CD14-positive monocyte (primary cell): Measurements from ENCODE around the gene PLVAP. TPM values are rescaled to one million over a fixed set of nuclear protein-coding genes. Genes with fewer than 3 reads are reported as not detected.

Source experiments
- DNase-seq, 3 donors: peaks; one replicate each; pipeline ENCODE4 v3.0.0-alpha.2; 2011 to 2022
- H2AFZ ChIP-seq: 2 replicates; pipeline ENCODE4 v1.6.0; 2012; ENCODE audit warnings: mild to moderate bottlenecking, low read depth, low read length, inconsistent platforms; ENCODE audit not compliant: insufficient read depth, poor library complexity, severe bottlenecking
- H3K27ac ChIP-seq, 2 donors: 1 replicate in 1 of 2; 2 replicates in 1 of 2; pipeline ENCODE4 v1.5.1; 2012 to 2013; ENCODE audit warnings: low read length in 2 of 2, control low read depth in 1 of 2, inconsistent platforms in 1 of 2, low read depth in 1 of 2, mild to moderate bottlenecking in 1 of 2
- H3K27me3 ChIP-seq, 2 donors: one replicate each; pipeline versions ENCODE4 v1.6.0 to v1.6.1; 2011 to 2013; ENCODE audit warnings: low read length in 2 of 2; ENCODE audit not compliant: control insufficient read depth in 2 of 2, insufficient read depth in 2 of 2
- H3K36me3 ChIP-seq, 2 donors: replicated peaks in 1 of 2; 1 replicate in 1 of 2; 2 replicates in 1 of 2; pipeline versions ENCODE4 v1.5.1 to v1.6.1; 2012 to 2013; ENCODE audit warnings: low read length in 2 of 2, control low read depth in 1 of 2, inconsistent platforms in 1 of 2, mild to moderate bottlenecking in 1 of 2; ENCODE audit not compliant: insufficient read depth in 2 of 2, control insufficient read depth in 1 of 2
- H3K4me1 ChIP-seq, 2 donors: 1 replicate in 1 of 2; 2 replicates in 1 of 2; pipeline versions ENCODE4 v1.5.1 to v1.6.1; 2012 to 2013; ENCODE audit warnings: low read length in 2 of 2, control low read depth in 1 of 2, inconsistent platforms in 1 of 2, mild to moderate bottlenecking in 1 of 2, moderate library complexity in 1 of 2; ENCODE audit not compliant: insufficient read depth in 2 of 2, control insufficient read depth in 1 of 2
- H3K4me2 ChIP-seq: replicated peaks from 2 replicates; pipeline ENCODE3; 2012; ENCODE audit warnings: low read length, moderate library complexity, mild to moderate bottlenecking; ENCODE audit not compliant: poor library complexity, severe bottlenecking; ENCODE audit errors: extremely low read depth
- H3K4me3 ChIP-seq, 3 experiments: fragments of 200-600 bp in 1 of 3; sonication (generic) in 1 of 3; replicated peaks in 1 of 3; 1 replicate in 2 of 3; 2 replicates in 1 of 3; pipeline ENCODE4 v1.5.1; 2011 to 2013; ENCODE audit warnings: low read length in 3 of 3, mild to moderate bottlenecking in 3 of 3, control low read depth in 2 of 3, low read depth in 2 of 3, inconsistent platforms in 1 of 3, moderate library complexity in 1 of 3
- H3K79me2 ChIP-seq: 2 replicates; pipeline ENCODE4 v1.6.0; 2012; ENCODE audit warnings: mild to moderate bottlenecking, control low read depth, inconsistent platforms, low read length, moderate library complexity; ENCODE audit not compliant: insufficient read depth
- H3K9ac ChIP-seq: 2 replicates; pipeline ENCODE4 v1.6.0; 2017; ENCODE audit warnings: low read length, mild to moderate bottlenecking; ENCODE audit not compliant: insufficient read depth, poor library complexity, severe bottlenecking
- H3K9me3 ChIP-seq, 2 donors: replicated peaks in 1 of 2; 1 replicate in 1 of 2; 2 replicates in 1 of 2; pipeline versions ENCODE4 v1.5.1 to v1.6.1; 2012 to 2013; ENCODE audit warnings: low read length in 2 of 2, control low read depth in 1 of 2; ENCODE audit not compliant: control insufficient read depth in 1 of 2, insufficient read depth in 1 of 2
- H4K20me1 ChIP-seq: 2 replicates; pipeline ENCODE4 v1.6.0; 2012; ENCODE audit warnings: mild to moderate bottlenecking, low read length, control low read depth, moderate library complexity; ENCODE audit not compliant: insufficient read depth
- H3K27ac Mint-ChIP-seq, 7 donors: one replicate each; pipeline ENCODE4 v1.8.0; 2020; ENCODE audit warnings: mild to moderate bottlenecking in 7 of 7, mixed read lengths in 7 of 7, moderate library complexity in 6 of 7, inconsistent platforms in 2 of 7
- H3K27me3 Mint-ChIP-seq, 3 donors: one replicate each; pipeline ENCODE4 v1.8.0; 2021 to 2022; ENCODE audit warnings: low read depth in 3 of 3, mild to moderate bottlenecking in 3 of 3, mixed read lengths in 3 of 3, moderate library complexity in 3 of 3, inconsistent platforms in 1 of 3
- H3K36me3 Mint-ChIP-seq, 2 donors: one replicate each; pipeline ENCODE4 v1.8.0; 2020; ENCODE audit warnings: mixed read lengths in 2 of 2, inconsistent platforms in 1 of 2, mild to moderate bottlenecking in 1 of 2
- H3K4me1 Mint-ChIP-seq: one replicate; pipeline ENCODE4 v1.8.0; 2020; ENCODE audit warnings: mild to moderate bottlenecking, mixed read lengths
- H3K4me3 Mint-ChIP-seq, 2 donors: one replicate each; pipeline ENCODE4 v1.8.0; 2020; ENCODE audit warnings: mild to moderate bottlenecking in 2 of 2, mixed read lengths in 2 of 2, moderate library complexity in 1 of 2
- H3K9me3 Mint-ChIP-seq, 7 donors: one replicate each; pipeline ENCODE4 v1.8.0; 2020 to 2022; ENCODE audit warnings: mixed read lengths in 7 of 7, mild to moderate bottlenecking in 6 of 7, moderate library complexity in 6 of 7, inconsistent platforms in 2 of 7
- CTCF ChIP-seq: fragments of 200-600 bp; IDR thresholded peaks from one replicate; pipeline ENCODE4 v1.8.0; 2022; ENCODE audit warnings: antibody characterized with exemption, mild to moderate bottlenecking
- WGBS: methylation state at CpG from one replicate; pipeline ENCODE4 v1.1.5; 2013; ENCODE audit warnings: missing lambda C conversion rate; ENCODE audit not compliant: insufficient coverage; 5-methylcytosine and 5-hydroxymethylcytosine counted together
- intact Hi-C, 2 donors: fragments of 100-400 bp; cut with micrococcal nuclease; formaldehyde crosslinking; loops; one replicate each; pipeline versions ENCODE4 v1.15.0 to v1.15.1; 2023
- polyA plus RNA-seq, 3 donors: library from polyadenylated mRNA; depleted of rRNA in 1 of 3; unstranded in 2 of 3; stranded (reverse) in 1 of 3; fragments of 300-500 nt in 2 of 3; fragments of >200 nt in 1 of 3; fragmentation: Illumina TruSeq in 2 of 3; gene quantifications; 1 replicate in 2 of 3; 2 replicates in 1 of 3; pipeline ENCODE4 v1.2.3, GENCODE V29; 2012 to 2021

The PLVAP gene
- polyA plus RNA-seq, 3 donors = 0.08 to 0.81 TPM; not detected in 1

- no peak for TF ChIP-seq CTCF
- peak overlapping the region in 1 of 7 donors; percentile 48 for H3K27ac Mint-ChIP-seq
Observed at GRCh38 chr19:17393002-17393401, 15.9 kb upstream of the PLVAP start.

GRCh38 chr19:17391371-17392151 lies 14.4 kb upstream of the PLVAP start:
- Histone ChIP-seq H3K4me3 (peak overlapping the region; percentile 8 to 73 (median 18)), H4K20me1 (no peaks in the 10 kb centered on the region), H3K4me2 (peak overlapping the region; percentile 81), H3K79me2 (no peaks in the 10 kb centered on the region), H3K9ac (no peak overlapping the region), H3K27me3 (peaks cover 6 to 15% of the 10 kb centered on the region in 2 donors), H2AFZ (peak overlapping the region; percentile 54), H3K36me3 (no peaks in the 10 kb centered on the region), H3K4me1 (peaks cover 31 to 38% of the 10 kb centered on the region in 2 donors), H3K27ac (no peak overlapping the region), H3K9me3 (peaks cover 4 to 13% of the 10 kb centered on the region in 2 donors)
- 1% methylated on average over 18 of the region's 26 CpGs for WGBS
- Mint-ChIP-seq H3K4me3 (peak overlapping the region; percentile 55 to 87), H3K9me3 (peaks cover 4 to 18% (median 11%) of the 10 kb centered on the region in 7 donors), H3K4me1 (peaks cover 30% of the 10 kb centered on the region), H3K36me3 (peaks cover 0 to 2% of the 10 kb centered on the region in 2 donors), H3K27me3 (peaks cover 17 to 27% (median 22%) of the 10 kb centered on the region in 3 donors), H3K27ac (peak overlapping the region in 6 of 7 donors; percentile 7 to 88 (median 31))
- TF ChIP-seq CTCF = peak; percentile 6
- DNase-seq = peak; percentile 27 to 37 (median 33)
- intact Hi-C loops = no loop called here

More at GRCh38 chr19:17393002-17393401, 15.9 kb upstream of the PLVAP start:
- H3K9me3 Mint-ChIP-seq = peaks cover 4 to 18% (median 11%) of the 10 kb centered on the region in 7 donors
- no peak overlapping the region for H3K4me3 Mint-ChIP-seq
- H3K27me3 Mint-ChIP-seq = peaks cover 17 to 27% (median 22%) of the 10 kb centered on the region in 3 donors
- Histone ChIP-seq H3K9ac (no peak overlapping the region), H3K9me3 (peaks cover 4 to 13% of the 10 kb centered on the region in 2 donors), H3K27me3 (peaks cover 6 to 15% of the 10 kb centered on the region in 2 donors), H3K36me3 (peaks cover 2 to 10% of the 10 kb centered on the region in 2 donors), H4K20me1 (no peaks in the 10 kb centered on the region), H3K4me1 (peaks cover 31 to 38% of the 10 kb centered on the region in 2 donors), H3K4me3 (no peak overlapping the region), H3K4me2 (no peak overlapping the region), H3K79me2 (no peaks in the 10 kb centered on the region), H3K27ac (no peak overlapping the region), H2AFZ (no peak overlapping the region)
- 80% methylated on average over 1 of the region's 2 CpGs for whole genome bisulfite sequencing
- H3K4me1 Mint-ChIP-seq = peaks cover 30% of the 10 kb centered on the region
- intact Hi-C loops = no loop called here
- no peak for DNase-seq
- H3K36me3 Mint-ChIP-seq = peaks cover 6 to 12% of the 10 kb centered on the region in 2 donors
